ENCODE data around the gene PALM3.

- TF ChIP-seq CTCF (IDR thresholded peaks at IDR 0.05) (no peak), POLR2A (IDR thresholded peaks at IDR 0.05) (peak in 1 of 2 donors; percentile 19)
Observed at GRCh38 chr19:14004619-14005348, 57.1 kb downstream of the PALM3 start.
